H9 (cell line): Measurements from ENCODE around the gene RBM8A. TPM values are rescaled to one million over a fixed set of nuclear protein-coding genes. Genes with fewer than 3 reads are reported as not detected.

Source experiments
- DNase-seq: peaks from one replicate; pipeline ENCODE4 v3.0.0-alpha.2; 2017
- H2AFZ ChIP-seq: one replicate; pipeline ENCODE4 v1.6.1; 2013; ENCODE audit warnings: mild to moderate bottlenecking, low read length, control low read depth, moderate library complexity
- H2AK5ac ChIP-seq: 2 replicates; pipeline ENCODE4 v1.6.1; 2013; ENCODE audit warnings: low read length, control low read depth, mixed read lengths; ENCODE audit not compliant: insufficient read length
- H2BK120ac ChIP-seq: one replicate; pipeline ENCODE4 v1.6.1; 2013; ENCODE audit warnings: low read depth, mild to moderate bottlenecking, low read length, control low read depth, inconsistent platforms; ENCODE audit not compliant: poor library complexity, severe bottlenecking
- H2BK12ac ChIP-seq: 2 replicates; pipeline ENCODE4 v1.6.1; 2013; ENCODE audit warnings: low read length, control low read depth, mixed read lengths, low read depth; ENCODE audit not compliant: insufficient read length
- H2BK15ac ChIP-seq: 2 replicates; pipeline ENCODE4 v1.6.1; 2013; ENCODE audit warnings: low read depth, low read length, control low read depth
- H2BK20ac ChIP-seq: one replicate; pipeline ENCODE4 v1.6.1; 2013; ENCODE audit warnings: low read depth, mild to moderate bottlenecking, low read length, control low read depth, inconsistent platforms; ENCODE audit not compliant: poor library complexity, severe bottlenecking
- H2BK5ac ChIP-seq: 2 replicates; pipeline ENCODE4 v1.6.1; 2013; ENCODE audit warnings: low read length, control low read depth, mixed read lengths; ENCODE audit not compliant: insufficient read length
- H3K14ac ChIP-seq: 2 replicates; pipeline ENCODE4 v1.6.1; 2013; ENCODE audit warnings: low read length, control low read depth; ENCODE audit not compliant: insufficient read depth
- H3K18ac ChIP-seq: 2 replicates; pipeline ENCODE4 v1.6.1; 2013; ENCODE audit warnings: low read depth, mild to moderate bottlenecking, mixed read lengths, low read length, control low read depth; ENCODE audit not compliant: insufficient read length
- H3K23ac ChIP-seq: 2 replicates; pipeline ENCODE4 v1.6.1; 2013; ENCODE audit warnings: low read length, control low read depth, mixed read lengths, low read depth; ENCODE audit not compliant: insufficient read length
- H3K23me2 ChIP-seq: 2 replicates; pipeline ENCODE4 v1.6.1; 2013; ENCODE audit warnings: low read depth, mild to moderate bottlenecking, mixed read lengths, low read length, control low read depth; ENCODE audit not compliant: insufficient read length, poor library complexity, severe bottlenecking
- H3K27ac ChIP-seq: 2 replicates; pipeline ENCODE4 v1.5.1; 2013; ENCODE audit warnings: low read length, control low read depth, mixed read lengths, low read depth; ENCODE audit not compliant: insufficient read length
- H3K27me3 ChIP-seq: 2 replicates; pipeline ENCODE4 v1.6.1; 2013; ENCODE audit warnings: low read length, control low read depth, inconsistent platforms; ENCODE audit not compliant: insufficient read depth
- H3K4ac ChIP-seq: 2 replicates; pipeline ENCODE4 v1.6.1; 2013; ENCODE audit warnings: low read depth, mild to moderate bottlenecking, control low read depth, inconsistent platforms, low read length, moderate library complexity
- H3K4me1 ChIP-seq: 2 replicates; pipeline ENCODE4 v1.6.1; 2013; ENCODE audit warnings: low read length, control low read depth, inconsistent platforms; ENCODE audit not compliant: insufficient read depth
- H3K4me2 ChIP-seq: 2 replicates; pipeline ENCODE4 v1.6.1; 2013; ENCODE audit warnings: low read length, control low read depth, mixed read lengths; ENCODE audit not compliant: insufficient read length, insufficient read depth
- H3K56ac ChIP-seq: 2 replicates; pipeline ENCODE4 v1.6.1; 2013; ENCODE audit warnings: low read depth, mild to moderate bottlenecking, mixed read lengths, low read length, control low read depth; ENCODE audit not compliant: insufficient read length
- H3K79me1 ChIP-seq: 2 replicates; pipeline ENCODE4 v1.6.1; 2013; ENCODE audit warnings: low read depth, mild to moderate bottlenecking, moderate library complexity, low read length, control low read depth, inconsistent platforms; ENCODE audit not compliant: insufficient read depth, poor library complexity, severe bottlenecking
- H3K79me2 ChIP-seq: 2 replicates; pipeline ENCODE4 v1.6.1; 2013; ENCODE audit warnings: low read length, control low read depth, inconsistent platforms; ENCODE audit not compliant: insufficient read depth
- H3K9ac ChIP-seq: 2 replicates; pipeline ENCODE4 v1.6.1; 2013; ENCODE audit warnings: low read length, control low read depth, mixed read lengths; ENCODE audit not compliant: insufficient read length; ENCODE audit errors: extremely low read depth
- H3K9me3 ChIP-seq: one replicate; pipeline ENCODE4 v1.6.1; 2013; ENCODE audit warnings: low read depth, low read length, inconsistent platforms; ENCODE audit not compliant: control insufficient read depth
- H3T11ph ChIP-seq: one replicate; pipeline ENCODE4 v1.6.1; 2013; ENCODE audit warnings: mild to moderate bottlenecking, low read length, control low read depth, inconsistent platforms
- H4K20me1 ChIP-seq: one replicate; pipeline ENCODE4 v1.6.1; 2013; ENCODE audit not compliant: control insufficient read depth, insufficient read length, insufficient read depth
- H4K5ac ChIP-seq: 2 replicates; pipeline ENCODE4 v1.6.1; 2013; ENCODE audit warnings: low read depth, mild to moderate bottlenecking, mixed read lengths, low read length, control low read depth; ENCODE audit not compliant: insufficient read length
- H4K8ac ChIP-seq: replicated peaks from 2 replicates; pipeline ENCODE4 v1.6.1; 2013; ENCODE audit warnings: low read length, control low read depth, mixed read lengths, low read depth; ENCODE audit not compliant: insufficient read length
- H4K91ac ChIP-seq: 2 replicates; pipeline ENCODE4 v1.6.1; 2013; ENCODE audit warnings: low read depth, mild to moderate bottlenecking, moderate library complexity, mixed read lengths, low read length, control low read depth; ENCODE audit not compliant: insufficient read length
- H3K27ac Mint-ChIP-seq, 3 experiments: 2 replicates in 2 of 3; 3 replicates in 1 of 3; pipeline ENCODE4 v1.8.0; 2020 to 2021; ENCODE audit warnings: mixed read lengths in 3 of 3, mild to moderate bottlenecking in 1 of 3, moderate library complexity in 1 of 3
- H3K27me3 Mint-ChIP-seq: 2 replicates; pipeline ENCODE4 v1.8.0; 2021; ENCODE audit warnings: low read depth, mild to moderate bottlenecking, moderate library complexity, mixed read lengths
- H3K36me3 Mint-ChIP-seq, 3 experiments: 2 replicates in 2 of 3; 3 replicates in 1 of 3; pipeline ENCODE4 v1.8.0; 2020 to 2021; ENCODE audit warnings: low read depth in 3 of 3, mixed read lengths in 3 of 3; ENCODE audit not compliant: insufficient read depth in 1 of 3
- H3K4me1 Mint-ChIP-seq, 2 experiments: 2 replicates each; pipeline ENCODE4 v1.8.0; 2020; ENCODE audit warnings: mixed read lengths in 2 of 2
- H3K4me3 Mint-ChIP-seq, 2 experiments: 2 replicates in 1 of 2; 3 replicates in 1 of 2; pipeline ENCODE4 v1.8.0; 2020 to 2021; ENCODE audit warnings: mild to moderate bottlenecking in 2 of 2, mixed read lengths in 2 of 2, moderate library complexity in 1 of 2
- H3K9me3 Mint-ChIP-seq, 2 experiments: 2 replicates in 1 of 2; 3 replicates in 1 of 2; pipeline ENCODE4 v1.8.0; 2020; ENCODE audit warnings: mild to moderate bottlenecking in 2 of 2, mixed read lengths in 2 of 2, moderate library complexity in 1 of 2
- CTCF ChIP-seq: fragments of 200-600 bp; sonication (generic); conservative IDR thresholded peaks from 3 replicates; pipeline ENCODE4 v1.8.0; 2021; ENCODE audit warnings: antibody characterized with exemption, mild to moderate bottlenecking
- WGBS: extraction: QIAGEN DNeasy Blood & Tissue Kit; methylation state at CpG from one replicate; pipeline ENCODE4 v1.1.7; 2013; ENCODE audit warnings: missing lambda C conversion rate, low lambda C conversion rate, mixed read lengths; ENCODE audit not compliant: insufficient read length; ENCODE audit errors: extremely low coverage; 5-methylcytosine and 5-hydroxymethylcytosine counted together
- total RNA-seq: library from RNA; stranded (reverse); gene quantifications from 2 replicates; pipeline ENCODE4 v1.2.1, GENCODE V29; 2021

RBM8A gene
- total RNA-seq, 1 experiment from 2014 or later: 298 TPM

DNA sequence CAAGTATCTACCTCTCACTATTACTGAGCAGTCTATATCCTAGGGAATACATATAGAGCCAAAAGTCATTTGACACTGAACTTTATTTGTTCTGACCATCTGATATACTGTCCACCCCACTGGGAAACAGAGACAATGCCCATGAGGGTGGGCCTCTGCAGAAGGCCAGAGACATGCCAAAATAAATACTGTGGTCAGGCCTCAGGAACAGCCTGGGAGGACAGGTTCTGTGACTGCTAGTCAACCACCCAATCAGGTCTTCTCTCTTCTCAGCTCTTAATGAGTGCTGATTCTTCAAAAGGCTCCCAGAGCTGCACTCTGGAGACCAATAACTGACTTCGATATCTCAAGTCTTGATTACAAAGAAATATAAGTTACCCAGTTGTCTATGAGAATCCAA is 36.1 kb downstream of the RBM8A start:
- H3K27ac Mint-ChIP-seq: no peak overlapping the region; a peak in 1 of 7 replicates
- H3K27me3 Mint-ChIP-seq: peaks cover 11% of the 10 kb centered on the region
- no peak for DNase-seq

More for the DNA sequence above, 36.1 kb downstream of the RBM8A start:
- no peaks in the 10 kb centered on the region for H3K9me3 ChIP-seq
- Mint-ChIP-seq H3K9me3 (no peaks in the 10 kb centered on the region), H3K36me3 (no peaks in the 10 kb centered on the region), H3K4me1 (peaks cover 23% of the 10 kb centered on the region in 2 experiments), H3K4me3 (no peak overlapping the region)
- no peak overlapping the region for H3K14ac ChIP-seq
- no peaks in the 10 kb centered on the region for H3K79me2 ChIP-seq
- H3K27me3 ChIP-seq: no peaks in the 10 kb centered on the region
- no peak overlapping the region for H3K4ac ChIP-seq
- H4K20me1 ChIP-seq: no peaks in the 10 kb centered on the region
- H3K4me2 ChIP-seq: no peak overlapping the region
- H2BK5ac ChIP-seq: no peak overlapping the region
- no peak overlapping the region for H3K23ac ChIP-seq
- no peak overlapping the region for H4K8ac ChIP-seq
- H2BK20ac ChIP-seq: no peak overlapping the region
- H3K9ac ChIP-seq: no peak overlapping the region
- no CpG with 5 or more reads among the region's 1 CpG for WGBS
- H2BK12ac ChIP-seq: no peak overlapping the region
- H2BK15ac ChIP-seq: no peak overlapping the region
- no peak overlapping the region for H4K5ac ChIP-seq
- no peak overlapping the region for H3T11ph ChIP-seq
- H2AK5ac ChIP-seq: no peak overlapping the region
- H3K18ac ChIP-seq: no peak overlapping the region
- H3K23me2 ChIP-seq: peaks cover 4% of the 10 kb centered on the region
- H2AFZ ChIP-seq: no peak overlapping the region
- no peak overlapping the region for H4K91ac ChIP-seq
- H3K27ac ChIP-seq: no peak overlapping the region
- no peaks in the 10 kb centered on the region for H3K4me1 ChIP-seq
- no peaks in the 10 kb centered on the region for H3K79me1 ChIP-seq
- TF ChIP-seq CTCF: no peak
- H2BK120ac ChIP-seq: no peak overlapping the region
- no peak overlapping the region for H3K56ac ChIP-seq
